Measurements from ENCODE around the gene HEATR5A.
"Not testable (repeated sequence)": the region's sequence is repeated elsewhere in the genome, so short reads cannot be mapped to it uniquely, and the experiment has no call there.

HEATR5A gene

DNA sequence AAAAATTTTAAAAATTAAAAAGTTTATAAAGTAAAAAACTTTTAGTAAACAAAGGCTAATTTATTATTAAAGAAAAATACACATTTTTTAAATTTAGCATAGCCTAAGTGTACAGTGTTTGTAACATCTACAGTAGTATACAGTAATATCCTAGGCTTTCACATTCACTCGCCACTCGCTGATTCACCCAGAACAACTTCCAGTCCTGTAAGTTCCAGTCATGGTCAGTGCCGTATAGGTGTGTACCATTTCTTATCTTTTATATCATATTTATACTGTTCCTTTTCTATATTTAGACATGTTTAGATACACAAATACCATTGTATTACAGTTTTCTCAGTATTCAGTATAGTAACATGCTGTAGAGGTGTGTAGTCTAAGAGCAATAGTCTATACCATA, 28.9 kb downstream of the HEATR5A start:
- no peak for DNase-seq

DNA sequence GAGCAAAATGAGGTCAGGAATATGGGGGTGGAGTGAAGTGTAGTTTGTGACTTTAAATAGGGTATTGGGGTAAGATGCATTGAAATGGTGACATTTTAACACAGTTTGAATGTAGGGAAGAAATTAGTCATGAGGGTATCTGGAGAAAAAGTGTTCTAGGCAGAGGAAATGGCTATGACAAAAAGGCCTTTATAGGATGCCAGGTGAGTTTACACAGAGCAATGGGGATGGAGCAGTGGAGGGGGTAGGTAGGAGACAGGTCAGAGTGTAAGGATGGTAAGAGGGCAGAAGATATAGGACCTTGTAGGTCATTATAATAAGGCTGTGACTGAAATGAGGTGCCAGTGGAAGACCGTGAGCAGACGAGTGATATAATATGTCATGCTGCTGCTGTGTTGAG, 30.4 kb downstream of the HEATR5A start:
- DNase-seq: no peak

DNA sequence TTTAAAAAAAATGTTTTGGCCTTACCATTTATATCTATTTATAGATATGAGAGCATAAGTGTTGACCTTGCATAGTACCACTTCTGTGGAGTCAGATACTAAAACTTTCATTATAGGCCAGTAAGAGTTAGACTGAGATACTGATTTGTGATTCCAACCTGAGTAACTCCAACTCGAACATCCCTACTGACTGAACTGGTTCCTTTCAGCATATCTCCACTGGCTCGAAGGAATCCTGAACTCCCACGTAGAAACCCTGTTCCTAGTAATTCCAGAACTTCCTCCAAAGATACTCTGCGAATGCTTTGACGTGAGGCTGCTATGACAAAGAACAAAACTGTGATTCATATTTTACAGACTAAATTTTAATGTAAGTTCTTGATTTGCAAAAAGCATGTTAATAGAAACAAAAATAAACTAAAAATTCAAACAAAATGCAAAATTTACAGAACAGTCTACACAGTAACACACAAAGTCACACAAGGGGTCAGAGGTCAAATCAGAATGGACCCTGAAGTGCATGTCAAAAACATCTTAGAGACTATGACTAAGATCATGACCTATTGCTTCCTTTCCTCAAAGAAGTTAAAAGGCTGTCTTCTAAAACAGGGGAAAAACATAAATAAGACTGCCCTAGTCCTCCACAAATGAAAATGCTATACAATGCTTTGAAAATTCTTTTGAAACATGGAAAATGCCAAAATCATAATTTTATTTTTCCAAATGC, 31.5 kb downstream of the HEATR5A start:
- DNase-seq: peak in 1 of 58 donors; percentile 19

DNA sequence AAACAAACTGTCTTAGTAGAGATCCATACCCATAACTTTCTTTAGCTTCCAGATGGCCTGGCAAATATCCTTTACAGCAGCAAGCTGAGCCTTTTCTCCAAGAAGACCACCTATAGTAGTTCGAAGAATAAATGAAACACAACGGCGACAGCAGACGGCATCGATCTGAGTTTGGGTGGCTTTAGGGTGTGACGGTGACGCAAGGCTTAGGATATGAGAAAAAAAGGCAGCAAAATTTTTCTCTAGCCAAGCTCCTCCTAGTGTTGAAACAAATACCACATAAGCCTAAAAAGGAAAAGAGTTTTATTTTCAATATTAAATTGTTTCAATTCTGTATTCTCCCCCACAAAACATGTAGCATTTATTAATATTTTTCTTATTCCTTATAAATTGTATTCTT, 33.3 kb downstream of the HEATR5A start:
- no peak for DNase-seq

DNA sequence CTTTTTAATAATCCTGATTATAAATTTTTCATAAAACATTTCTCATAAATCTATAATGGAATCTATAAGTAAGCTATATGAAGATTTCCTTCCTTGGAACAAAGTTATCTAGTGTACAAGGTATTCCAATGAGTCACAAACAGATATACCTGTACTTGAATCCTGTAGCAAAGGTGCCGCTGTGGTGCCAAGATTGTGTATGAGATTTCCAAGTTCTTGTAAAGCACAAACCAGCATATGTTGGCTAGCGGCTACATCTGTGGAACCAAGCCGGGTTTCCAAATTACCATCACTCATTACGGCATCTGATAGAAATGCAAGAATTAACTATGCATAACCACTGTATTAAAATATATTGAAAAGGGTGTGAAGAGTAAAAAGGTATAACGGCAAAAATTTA, 34.1 kb downstream of the HEATR5A start:
- DNase-seq: no peak

DNA sequence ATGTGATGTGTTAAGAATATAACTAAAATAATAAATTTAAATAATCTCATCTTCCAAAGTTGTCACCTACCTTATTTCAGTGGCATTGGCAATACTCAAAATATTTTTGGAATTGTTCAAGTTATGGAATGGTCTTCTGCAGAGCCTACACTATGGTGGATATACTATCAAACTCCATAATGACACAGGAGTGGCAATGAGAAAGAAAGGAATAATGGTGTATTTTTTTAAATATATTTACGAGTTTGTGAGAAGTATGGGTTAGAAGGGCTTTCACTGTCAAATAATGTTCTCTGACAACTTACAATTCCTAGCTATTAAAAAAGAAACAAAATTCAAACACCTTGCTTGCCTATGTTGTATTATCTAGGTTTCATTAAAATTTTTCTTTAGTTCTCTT, 38.1 kb downstream of the HEATR5A start:
- DNase-seq: no peak

DNA sequence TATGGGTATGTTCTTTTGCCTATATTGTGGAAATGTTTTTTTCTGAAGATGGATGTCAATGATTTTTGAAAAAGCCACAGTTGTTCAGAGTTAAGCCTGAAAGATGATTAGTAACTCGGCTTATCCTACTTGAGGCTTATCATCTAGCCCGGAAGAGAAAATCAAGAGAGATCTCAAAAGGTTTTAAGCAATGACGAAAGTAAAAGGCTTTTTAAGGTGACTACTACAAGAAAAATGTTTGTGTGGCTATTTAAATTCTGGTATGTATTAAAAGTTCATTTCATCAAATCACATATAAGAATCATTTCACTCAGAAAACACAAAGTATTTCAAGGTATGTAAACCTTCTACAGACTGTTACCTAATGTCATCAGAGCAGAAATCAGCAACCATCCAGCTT, 40.2 kb downstream of the HEATR5A start:
- no peak for DNase-seq

DNA sequence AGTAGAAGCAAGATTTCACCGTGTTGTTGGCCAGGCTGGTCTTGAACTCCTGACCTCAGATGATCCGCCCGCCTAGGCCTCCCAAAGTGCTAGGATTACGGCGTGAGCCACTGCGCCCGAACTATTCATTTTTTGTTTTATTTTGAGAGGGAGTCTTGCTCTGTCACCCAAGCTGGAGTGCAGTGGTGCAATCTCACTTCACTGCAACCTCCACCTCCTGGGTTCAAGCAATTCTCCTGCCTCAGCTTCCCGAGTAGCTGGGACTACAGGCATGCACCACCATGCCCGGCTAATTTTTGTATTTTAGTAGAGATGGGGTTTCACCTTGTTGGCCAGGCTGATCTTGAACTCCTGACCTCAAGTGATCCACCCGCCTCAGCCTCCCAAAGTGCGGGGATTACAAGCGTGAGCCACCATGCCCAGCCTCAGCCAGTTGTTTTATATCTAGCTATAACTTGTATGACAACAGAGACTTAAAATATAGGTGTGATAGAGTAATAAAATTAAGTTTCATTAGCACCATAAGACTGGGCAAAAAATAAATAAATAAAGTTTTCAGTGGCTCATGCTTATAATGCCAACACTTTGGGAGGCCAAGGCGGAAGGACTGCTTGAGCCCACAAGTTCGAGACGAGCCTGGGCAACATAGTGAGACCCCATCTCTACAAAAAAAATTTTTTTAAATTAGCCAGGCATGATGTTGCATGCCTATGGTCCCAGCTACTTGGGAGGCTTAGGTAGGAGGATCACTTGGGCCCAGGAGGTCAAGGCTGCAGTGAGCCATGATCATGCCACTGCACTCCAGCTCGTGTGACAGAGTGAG, 41.0 kb downstream of the HEATR5A start:
- not testable (repeated sequence) for DNase-seq

DNA sequence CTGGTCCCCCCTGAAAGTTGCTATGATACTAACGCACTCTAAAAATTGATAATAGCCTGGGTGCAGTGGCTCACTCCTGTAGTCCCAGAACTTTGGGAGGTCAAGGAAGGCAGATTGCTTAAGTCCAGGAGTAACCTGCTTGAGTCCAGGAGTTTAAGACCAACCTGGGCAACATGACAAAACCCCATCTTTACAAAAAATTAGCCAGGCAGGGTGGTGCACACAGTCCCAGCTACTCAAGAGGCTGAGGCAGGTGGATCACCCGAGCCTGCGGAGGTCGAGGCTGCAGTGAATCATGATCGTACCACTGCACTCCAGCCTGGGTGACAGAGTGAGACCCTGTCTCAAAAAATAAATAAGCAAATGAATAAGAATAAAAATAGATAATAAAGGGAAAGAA, 42.9 kb downstream of the HEATR5A start:
- no peak for DNase-seq

DNA sequence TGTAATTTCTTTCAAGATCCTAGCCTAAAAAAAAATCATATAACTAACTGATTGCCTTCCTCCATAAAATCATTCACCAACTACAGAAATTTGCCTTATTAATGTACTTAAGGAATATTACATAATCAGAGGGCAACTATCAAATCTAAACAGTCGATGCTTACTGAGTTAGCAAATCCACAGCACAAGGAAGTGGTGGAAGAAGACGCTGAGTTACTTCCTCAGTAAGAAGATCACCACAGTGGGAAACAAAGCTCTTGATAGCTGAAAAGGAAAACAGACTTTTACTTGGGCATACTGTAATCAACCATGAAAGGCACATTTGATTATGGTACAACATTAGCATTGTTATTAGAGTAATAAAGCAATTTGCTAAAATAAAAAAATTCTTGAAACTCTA, 48.7 kb downstream of the HEATR5A start:
- DNase-seq: no peak

DNA sequence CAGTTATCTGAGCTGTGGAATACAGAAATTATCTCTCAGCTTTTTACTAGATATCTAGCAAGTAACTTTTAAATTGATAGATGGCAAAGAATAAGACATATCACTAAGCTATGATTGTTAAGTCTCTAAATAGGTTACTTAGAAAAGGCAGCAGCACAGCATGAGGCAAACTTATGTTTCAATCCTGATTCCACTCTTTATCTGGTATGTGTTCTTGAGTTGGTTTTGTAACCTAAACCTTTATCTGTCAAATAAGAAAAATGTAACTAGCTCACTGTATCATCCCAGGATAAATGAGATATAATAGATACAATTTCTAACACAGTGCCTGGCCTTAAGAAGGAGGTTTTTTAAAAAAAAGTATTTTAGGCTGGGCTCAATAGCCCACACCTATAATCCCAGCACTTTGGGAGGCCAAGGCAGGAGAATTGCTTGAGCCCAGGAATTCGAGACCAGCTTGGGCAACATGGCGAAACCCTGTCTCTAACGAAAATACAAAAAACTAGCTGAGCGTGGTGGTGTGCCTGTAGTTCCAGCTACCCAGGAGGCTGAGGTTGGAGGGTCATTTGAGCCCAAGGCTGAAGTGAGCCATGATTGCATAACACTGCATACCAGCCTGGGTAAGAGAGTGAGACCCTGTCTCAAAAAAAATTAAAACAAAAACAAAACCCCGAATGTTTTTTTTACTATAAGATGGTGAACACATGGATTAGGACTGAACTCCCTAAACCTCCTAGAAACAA, 56.8 kb downstream of the HEATR5A start:
- no peak for DNase-seq

DNA sequence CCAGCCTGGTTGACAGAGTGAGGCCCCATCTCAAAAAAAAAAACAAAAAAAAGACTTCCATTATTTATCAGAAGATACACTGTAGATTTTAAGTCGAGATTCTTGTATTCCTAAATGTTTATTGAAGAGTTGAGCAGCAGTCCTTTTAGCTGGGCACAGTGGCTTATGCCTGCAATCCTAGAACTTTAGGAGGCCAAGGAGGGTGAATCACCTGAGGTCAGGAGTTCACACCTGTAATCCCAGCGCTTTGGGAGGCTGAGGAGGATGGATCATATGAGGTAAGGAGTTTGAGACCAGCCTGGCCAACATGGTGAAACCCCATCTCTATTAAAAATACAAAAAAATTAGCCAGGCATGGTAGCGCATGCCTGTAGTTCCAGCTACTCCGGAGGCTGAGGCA, 57.6 kb downstream of the HEATR5A start:
- DNase-seq: no peak

DNA sequence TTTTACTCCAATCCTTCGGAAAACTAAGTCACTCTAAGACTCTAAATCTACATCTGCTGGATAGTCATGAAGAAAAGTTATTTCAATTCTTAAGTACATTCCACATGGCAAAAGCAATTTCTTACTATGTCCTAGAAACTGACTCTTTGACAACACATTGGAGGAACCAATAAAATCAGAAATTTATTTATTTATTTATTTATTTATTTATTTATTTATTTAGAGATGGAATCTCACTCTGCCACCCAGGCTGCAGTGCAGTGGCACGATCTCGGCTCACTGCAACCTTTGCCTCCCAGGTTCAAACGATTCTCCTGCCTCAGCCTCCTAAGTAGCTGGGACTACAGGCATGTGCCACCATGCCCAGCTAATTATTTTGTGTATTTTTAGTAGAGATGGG, 58.6 kb downstream of the HEATR5A start:
- DNase-seq: not testable (repeated sequence)

DNA sequence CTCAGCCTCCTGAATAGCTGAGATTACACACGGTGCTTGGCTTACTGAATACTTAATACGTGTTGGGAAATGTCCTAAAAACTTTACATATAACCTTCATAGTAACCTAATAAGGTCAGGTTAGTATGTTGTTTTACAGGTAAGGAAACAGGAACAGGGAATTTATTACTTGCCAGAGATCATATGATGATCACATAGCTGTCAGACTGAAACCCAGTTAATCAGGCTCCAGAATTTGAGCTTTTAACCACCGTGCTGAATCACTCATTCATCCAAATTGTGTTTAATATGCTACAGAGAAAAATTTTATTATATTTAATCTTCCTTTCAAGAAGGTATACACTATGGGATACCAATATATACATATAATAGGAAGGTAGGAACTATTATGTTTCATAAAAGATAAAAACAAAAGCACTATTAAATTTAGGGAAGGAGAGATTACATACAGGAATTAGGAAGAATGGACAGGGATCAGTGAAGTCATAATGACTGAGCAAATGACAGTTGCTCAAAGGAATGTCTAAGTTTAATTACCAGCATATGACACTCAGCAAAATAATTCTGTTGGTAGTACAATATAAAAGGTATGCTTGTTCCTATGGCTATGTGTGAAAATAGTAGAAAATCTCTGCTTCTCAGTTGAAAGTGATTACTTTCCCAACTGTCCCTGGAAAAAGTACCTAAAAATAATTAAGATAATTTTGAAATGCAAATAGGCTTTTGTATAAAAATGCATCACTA, 59.3 kb downstream of the HEATR5A start:
- DNase-seq: no peak

DNA sequence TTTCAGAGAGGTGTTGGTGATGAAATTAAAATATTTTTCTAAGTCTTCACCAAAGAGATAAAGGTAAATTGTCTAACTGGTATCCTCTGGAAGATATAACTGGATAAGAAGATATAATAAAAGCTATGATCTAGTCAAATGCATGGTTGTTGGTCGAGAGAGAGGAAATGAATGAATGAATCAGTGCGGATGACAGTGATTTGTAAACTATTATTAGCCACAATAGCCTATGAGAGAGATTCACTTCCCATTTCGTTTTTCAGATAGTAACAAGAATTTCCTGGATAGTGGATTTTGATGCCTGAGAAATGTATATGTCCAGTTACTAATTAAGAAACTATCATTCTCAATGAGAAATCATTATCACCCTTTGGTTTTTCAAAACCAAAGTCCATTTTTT, 63.1 kb downstream of the HEATR5A start:
- DNase-seq: no peak

DNA sequence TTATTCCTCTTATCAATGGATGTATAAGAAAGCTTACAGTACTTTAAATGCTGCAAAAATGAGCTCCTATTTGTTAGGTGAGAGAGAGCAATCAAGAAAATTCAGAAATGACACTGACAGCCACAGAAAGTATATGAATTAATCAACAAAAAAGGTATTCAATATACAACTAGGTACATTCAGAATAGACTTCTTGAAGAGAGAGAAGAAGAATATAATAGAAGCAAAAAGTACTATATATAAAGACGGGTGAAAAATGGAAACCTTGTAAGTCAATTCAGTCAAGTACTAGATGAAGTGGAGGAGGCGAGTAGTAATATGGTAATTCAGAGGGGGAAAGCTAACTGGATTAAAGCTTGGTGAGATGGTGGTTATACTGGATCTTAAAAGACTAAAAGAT, 74.3 kb downstream of the HEATR5A start:
- DNase-seq: no peak

DNA sequence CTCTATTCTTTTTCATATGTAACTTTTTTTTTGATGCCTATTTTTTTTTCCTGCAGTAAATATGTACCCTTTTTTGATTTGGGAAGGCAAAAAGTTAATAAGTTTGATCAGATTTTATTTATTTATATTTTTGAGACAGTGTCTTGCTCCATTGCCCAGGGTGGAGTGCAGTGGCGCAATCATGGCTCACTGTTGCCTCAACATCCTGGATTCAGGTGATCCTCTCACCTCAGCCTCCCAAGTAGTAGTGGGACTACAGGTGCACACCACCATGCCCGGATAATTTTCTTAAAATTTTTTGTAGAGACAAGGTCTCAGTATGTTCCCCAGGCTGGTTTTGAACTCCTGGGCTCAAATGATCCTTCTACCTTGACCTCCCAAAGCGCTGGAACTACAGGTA, 79.1 kb downstream of the HEATR5A start:
- no peak for DNase-seq

DNA sequence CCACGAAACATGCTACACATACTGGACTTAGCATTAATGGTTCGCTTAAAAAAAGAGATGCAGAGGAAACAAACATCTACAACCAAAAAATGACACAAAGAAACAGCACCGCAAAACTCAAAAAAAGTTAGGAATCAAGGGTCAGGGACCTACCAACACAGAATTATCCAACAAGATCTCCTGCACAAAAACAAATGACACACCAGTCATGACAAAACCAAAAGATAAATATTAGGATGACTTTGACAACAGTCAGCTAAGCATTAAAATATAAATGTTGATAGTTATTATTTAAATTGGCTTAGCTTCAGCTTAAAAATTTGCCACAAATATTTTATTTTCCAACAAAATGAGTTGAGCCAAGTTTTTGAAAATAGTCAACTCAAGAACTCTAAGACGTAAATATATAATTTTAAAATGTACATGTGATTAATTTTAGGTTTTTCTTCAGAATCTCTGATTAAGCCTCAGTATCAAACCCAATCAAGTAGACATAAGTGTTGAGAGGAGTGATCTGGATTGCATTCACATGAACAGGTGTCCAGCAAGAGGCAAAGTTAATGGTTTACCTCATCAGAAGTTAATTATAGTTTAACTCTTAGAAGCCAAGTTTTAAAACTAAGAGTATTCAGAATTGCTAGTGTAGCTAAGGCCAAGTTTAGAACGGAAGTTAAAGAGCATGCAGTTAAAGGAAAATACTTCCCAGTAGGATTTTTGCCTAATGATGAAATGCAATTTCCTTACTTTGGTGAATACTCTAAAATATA, 79.9 kb downstream of the HEATR5A start:
- no peak for DNase-seq

DNA sequence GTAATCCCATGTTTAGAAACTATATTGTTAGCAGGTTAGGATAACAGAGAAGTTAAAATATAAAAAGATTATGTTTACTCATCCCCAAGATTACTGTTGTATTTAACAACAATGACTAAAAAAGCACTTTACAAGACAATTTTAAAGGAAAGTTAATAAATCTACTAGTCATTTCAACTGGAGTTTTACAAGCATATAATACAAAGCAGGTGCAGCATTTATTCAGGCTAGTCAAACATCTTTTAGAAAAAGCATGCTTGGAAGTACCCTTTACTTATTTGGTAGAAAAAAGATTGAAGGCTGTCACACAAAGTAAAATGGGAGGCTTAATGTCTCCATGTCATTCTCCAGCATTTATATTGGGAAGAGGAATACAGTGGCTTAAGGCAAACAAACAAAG, 80.6 kb downstream of the HEATR5A start:
- no peak for DNase-seq

DNA sequence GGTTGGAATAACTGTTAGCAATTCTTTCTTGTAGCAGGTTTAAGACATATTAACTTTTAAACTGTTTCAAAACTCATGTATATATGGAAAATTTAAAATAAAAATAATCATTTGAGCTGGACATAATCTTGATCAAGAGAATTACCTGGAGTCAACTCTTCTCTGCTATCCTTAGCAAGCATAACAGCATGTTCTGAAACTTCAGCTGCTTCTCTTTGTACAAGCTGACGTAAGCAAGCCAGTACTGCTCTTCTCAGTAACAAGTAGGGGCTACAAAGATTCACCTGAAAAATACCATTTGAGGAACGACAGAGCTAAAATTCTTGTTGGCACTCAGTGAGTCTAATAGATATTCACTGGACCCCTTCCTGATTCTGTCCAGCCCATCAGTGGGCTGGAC, 83.0 kb downstream of the HEATR5A start:
- DNase-seq: no peak

DNA sequence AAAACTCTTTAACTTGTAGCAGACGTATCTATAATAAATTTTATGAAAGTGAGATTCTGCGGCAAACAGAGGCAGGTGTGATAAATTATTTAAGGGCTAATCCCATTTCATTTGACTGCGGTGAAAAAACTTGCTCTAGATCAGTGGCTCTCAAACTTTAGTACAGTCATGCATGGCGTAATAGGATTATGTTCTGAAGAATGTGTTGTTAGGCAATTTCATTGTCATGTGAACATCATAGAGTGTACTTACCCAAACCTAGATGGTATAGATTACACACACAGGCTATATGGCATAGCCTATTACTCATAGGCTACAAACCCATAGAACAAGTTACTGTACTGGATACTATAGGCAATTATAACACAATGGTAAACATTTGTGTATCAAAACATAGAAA, 83.7 kb downstream of the HEATR5A start:
- DNase-seq: no peak
